Stimulated activated memory B cell treated with anti-CD40 and anti-IgM and Interleukin-4, amounts not matched to agents 10 μg/mL and 1 μg/mL and 100 μg/mL, for 72 hours (primary cell): ENCODE measurements around the gene PLP1.
A peak's percentile ranks its signal among the peaks of the same experiment; 100 is the strongest.

Source experiments
- ATAC-seq: fragments of 150-1000 bp; cut with Tn5 transposase; 2 replicates; pipeline ENCODE4 v1.10.0; 2021
- H3K27ac Mint-ChIP-seq: one replicate; pipeline ENCODE4 v1.8.0; 2022; ENCODE audit warnings: mild to moderate bottlenecking, mixed read lengths
- H3K27me3 Mint-ChIP-seq: one replicate; pipeline ENCODE4 v1.8.0; 2022; ENCODE audit warnings: mixed read lengths
- H3K36me3 Mint-ChIP-seq: one replicate; pipeline ENCODE4 v1.8.0; 2022; ENCODE audit warnings: mixed read lengths
- H3K4me1 Mint-ChIP-seq: one replicate; pipeline ENCODE4 v1.8.0; 2022; ENCODE audit warnings: mixed read lengths
- H3K4me3 Mint-ChIP-seq: one replicate; pipeline ENCODE4 v1.8.0; 2022; ENCODE audit warnings: mild to moderate bottlenecking, moderate library complexity, mixed read lengths
- H3K9me3 Mint-ChIP-seq: one replicate; pipeline ENCODE4 v1.8.0; 2022; ENCODE audit warnings: mixed read lengths

Gene PLP1

DNA sequence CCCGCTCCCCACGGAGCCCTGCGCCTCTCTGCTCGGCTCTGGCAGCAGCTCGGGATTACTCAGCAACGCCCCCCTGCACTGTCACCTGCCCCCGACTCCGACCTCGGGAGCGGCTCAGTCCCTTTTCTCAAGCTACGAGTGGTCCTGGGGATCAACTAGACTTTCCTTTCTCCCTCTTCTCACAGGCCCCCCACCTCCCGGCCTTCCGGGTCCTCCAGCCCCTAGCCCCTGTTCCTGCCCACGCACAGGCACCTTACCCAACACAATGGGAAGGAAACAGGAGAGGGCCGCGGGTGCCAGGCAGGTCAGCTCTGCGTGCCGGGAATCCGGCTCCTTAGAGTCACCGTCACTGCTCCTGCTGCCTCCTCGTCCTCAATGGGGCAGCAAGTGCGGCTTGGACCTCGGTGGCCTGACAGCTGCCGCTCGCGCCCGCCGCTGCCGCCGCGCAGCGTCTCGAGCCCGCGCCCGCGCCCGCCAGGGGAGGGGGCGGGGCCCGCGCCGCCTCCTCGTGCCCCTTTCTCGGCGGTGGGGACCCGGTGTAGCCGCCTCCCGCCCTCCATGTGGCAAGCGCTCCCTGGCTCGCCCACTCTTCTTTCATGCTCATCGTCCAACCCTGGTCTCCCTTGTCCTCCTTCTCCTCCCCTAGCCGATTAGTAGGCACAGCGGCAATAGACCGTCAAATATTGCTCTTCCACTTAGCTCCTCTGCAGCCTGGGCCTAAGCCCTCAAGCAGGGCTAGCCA lies 55.3 kb downstream of the PLP1 start, which contains the start of gene RAB9B:
Gene RAB9B (minus strand): TSS at position 455 of the 742 bp plus-strand sequence. CDS start 6,473 bp downstream, outside the sequence.
- peak; percentile 94 for ATAC-seq
- peak within 1 kb of the TSS; percentile 64 for H3K27ac Mint-ChIP-seq
- no peaks in the 10 kb centered on the region for H3K36me3 Mint-ChIP-seq
- H3K27me3 Mint-ChIP-seq = no peaks in the 10 kb centered on the region
- H3K4me1 Mint-ChIP-seq = no peaks in the 10 kb centered on the region
- H3K9me3 Mint-ChIP-seq = no peaks in the 10 kb centered on the region
- peak within 1 kb of the TSS; percentile 91 for H3K4me3 Mint-ChIP-seq

DNA sequence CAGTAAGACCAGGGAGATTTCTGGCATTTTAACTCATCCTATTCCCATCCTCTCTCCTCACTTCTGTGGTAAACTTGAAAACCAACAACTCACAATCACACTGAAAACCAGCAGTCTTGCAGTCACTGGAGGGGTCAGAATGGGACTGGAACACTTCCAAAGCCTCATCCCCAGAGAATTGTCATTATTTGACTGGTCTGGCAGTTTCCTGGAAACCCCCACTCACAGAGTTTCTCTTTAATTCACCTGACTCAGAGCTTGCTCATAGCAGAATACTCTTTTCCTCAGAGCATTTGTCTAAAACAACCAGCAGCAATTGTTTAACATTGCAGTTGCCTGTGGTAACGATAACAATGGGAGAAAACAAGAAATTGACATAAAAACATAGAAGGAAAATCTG lies 62.8 kb downstream of the PLP1 start:
- Mint-ChIP-seq H3K4me1 (peaks cover 6% of the 10 kb centered on the region), H3K4me3 (no peak overlapping the region), H3K36me3 (no peaks in the 10 kb centered on the region), H3K27me3 (no peaks in the 10 kb centered on the region), H3K27ac (no peak overlapping the region), H3K9me3 (no peaks in the 10 kb centered on the region)
- ATAC-seq = no peak
